Left ventricle myocardium inferior (tissue), 1 donor: ENCODE results near the gene RAB37. TPM values are rescaled to one million over a fixed set of nuclear protein-coding genes. Genes with fewer than 3 reads are reported as not detected.

ENCODE experiments used
- DNase-seq: peaks from one replicate; pipeline ENCODE4 v3.0.0-alpha.2; 2020
- H3K27ac ChIP-seq: fragments of 200-600 bp; replicated peaks from 2 replicates; pipeline ENCODE4 v1.8.0; 2021
- H3K27me3 ChIP-seq: fragments of 200-600 bp; 2 replicates; pipeline ENCODE4 v1.8.0; 2021; ENCODE audit warnings: low read depth
- H3K36me3 ChIP-seq: fragments of 200-600 bp; 2 replicates; pipeline ENCODE4 v1.8.0; 2021
- H3K4me1 ChIP-seq: fragments of 200-600 bp; 2 replicates; pipeline ENCODE4 v1.8.0; 2021
- H3K4me3 ChIP-seq: fragments of 200-600 bp; 2 replicates; pipeline ENCODE4 v1.8.0; 2021; ENCODE audit warnings: mild to moderate bottlenecking, moderate library complexity
- H3K9me3 ChIP-seq: fragments of 200-600 bp; replicated peaks from 2 replicates; pipeline ENCODE4 v1.8.0; 2021
- CTCF ChIP-seq: fragments of 200-600 bp; IDR thresholded peaks from 2 replicates; pipeline ENCODE4 v1.8.0; 2021; ENCODE audit warnings: antibody characterized with exemption, mild to moderate bottlenecking, borderline replicate concordance
- intact Hi-C: fragments of 100-400 bp; cut with micrococcal nuclease; formaldehyde crosslinking; loops from one replicate; pipeline ENCODE4 v1.11.0; 2022
- total RNA-seq: library from RNA; stranded (reverse); fragmentation: NEBNext Ultra II Directional; extraction: Animal tissue kit (Norgen Biotek cat#: 25700); gene quantifications from one replicate; pipeline ENCODE4 v1.2.1, GENCODE V29; 2021
- donor health status: DM: no; HTN: yes; CAD: no; lungs with severe emphysema.

RAB37 gene
- total RNA-seq, 1 donor from 2014 or later, result 1.9 TPM

GRCh38 chr17:74730491-74731346 is 6.3 kb upstream of the RAB37 start:
- no peak for DNase-seq
- Histone ChIP-seq H3K27me3 (peaks cover 54% of the 10 kb centered on the region), H3K4me1 (no peaks in the 10 kb centered on the region), H3K4me3 (no peak overlapping the region), H3K9me3 (no peaks in the 10 kb centered on the region), H3K36me3 (no peaks in the 10 kb centered on the region), H3K27ac (no peak overlapping the region)
- TF ChIP-seq CTCF, result no peak
- intact Hi-C loops, result no loop called here

GRCh38 chr17:74731347-74731605 is 5.8 kb upstream of the RAB37 start:
- Histone ChIP-seq H3K27ac (no peak overlapping the region), H3K4me1 (peaks cover 3% of the 10 kb centered on the region), H3K9me3 (no peaks in the 10 kb centered on the region), H3K4me3 (no peak overlapping the region), H3K27me3 (peaks cover 60% of the 10 kb centered on the region), H3K36me3 (no peaks in the 10 kb centered on the region)
- intact Hi-C loops, result no loop called here
- DNase-seq, result no peak
- no peak for TF ChIP-seq CTCF

- Histone ChIP-seq H3K4me3 (no peak overlapping the region), H3K36me3 (no peaks in the 10 kb centered on the region), H3K4me1 (peaks cover 13% of the 10 kb centered on the region), H3K27me3 (peaks cover 69% of the 10 kb centered on the region), H3K9me3 (no peaks in the 10 kb centered on the region), H3K27ac (no peak overlapping the region)
- intact Hi-C loops, result no loop called here
- TF ChIP-seq CTCF, result no peak
- DNase-seq, result no peak
Measured at GRCh38 chr17:74732042-74732867, 4.8 kb upstream of the RAB37 start.

GRCh38 chr17:74733365-74734122 is 3.5 kb upstream of the RAB37 start:
- H3K36me3 ChIP-seq, result no peaks in the 10 kb centered on the region

More at GRCh38 chr17:74733365-74734122, 3.5 kb upstream of the RAB37 start:
- no peak for TF ChIP-seq CTCF
- intact Hi-C loops, result no loop called here
- Histone ChIP-seq H3K4me3 (no peak overlapping the region), H3K27ac (no peak overlapping the region), H3K4me1 (peaks cover 26% of the 10 kb centered on the region), H3K9me3 (no peaks in the 10 kb centered on the region), H3K27me3 (peaks cover 82% of the 10 kb centered on the region)
- DNase-seq, result no peak
